Endometrium (tissue), 2 donors: ENCODE data around the gene NKD1.

Source experiments
- FAIRE-seq: peaks from 2 replicates; lab custom pipeline; 2012; peaks lifted over from hg19 to GRCh38; lab: Jason Lieb, UNC
- donor health status: control.
- donor health status: control.

The NKD1 gene

DNA sequence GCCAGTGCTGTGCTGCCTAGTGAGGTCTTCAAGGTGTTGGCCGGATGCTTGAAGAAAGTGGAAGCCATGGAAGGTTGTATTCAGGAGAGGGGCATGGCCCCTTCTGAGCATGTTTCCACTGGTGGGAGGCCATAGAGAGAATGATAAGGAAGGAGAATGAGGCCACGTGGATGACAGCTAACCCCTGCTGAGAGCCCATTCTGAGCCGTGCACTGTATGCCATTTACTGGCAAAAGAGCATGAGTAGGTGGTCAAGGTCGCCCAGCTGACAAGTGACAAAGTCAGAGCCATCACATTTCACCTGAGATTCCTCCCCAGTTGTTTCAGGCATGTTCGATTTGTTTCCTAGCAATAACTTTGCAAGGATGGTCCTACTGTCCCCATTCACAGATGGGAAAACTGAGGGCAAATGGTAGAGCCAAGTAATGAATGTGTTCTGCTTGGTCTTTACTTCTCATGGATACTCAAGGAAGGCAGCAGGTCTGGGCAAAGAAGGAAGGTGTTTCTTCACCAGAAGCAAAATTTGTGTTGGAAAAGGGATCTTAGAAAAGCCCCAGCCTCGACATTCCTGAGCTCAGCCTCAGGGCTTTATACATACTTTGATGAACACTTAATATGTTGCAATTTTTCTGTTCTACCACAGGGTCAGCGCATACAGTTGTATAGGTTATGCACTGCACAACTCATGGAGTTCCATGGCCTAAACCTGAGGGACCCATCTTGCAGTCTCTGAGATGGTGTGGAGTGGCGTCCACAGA, 10.5 kb upstream of the NKD1 start:
- no peak for FAIRE-seq

DNA sequence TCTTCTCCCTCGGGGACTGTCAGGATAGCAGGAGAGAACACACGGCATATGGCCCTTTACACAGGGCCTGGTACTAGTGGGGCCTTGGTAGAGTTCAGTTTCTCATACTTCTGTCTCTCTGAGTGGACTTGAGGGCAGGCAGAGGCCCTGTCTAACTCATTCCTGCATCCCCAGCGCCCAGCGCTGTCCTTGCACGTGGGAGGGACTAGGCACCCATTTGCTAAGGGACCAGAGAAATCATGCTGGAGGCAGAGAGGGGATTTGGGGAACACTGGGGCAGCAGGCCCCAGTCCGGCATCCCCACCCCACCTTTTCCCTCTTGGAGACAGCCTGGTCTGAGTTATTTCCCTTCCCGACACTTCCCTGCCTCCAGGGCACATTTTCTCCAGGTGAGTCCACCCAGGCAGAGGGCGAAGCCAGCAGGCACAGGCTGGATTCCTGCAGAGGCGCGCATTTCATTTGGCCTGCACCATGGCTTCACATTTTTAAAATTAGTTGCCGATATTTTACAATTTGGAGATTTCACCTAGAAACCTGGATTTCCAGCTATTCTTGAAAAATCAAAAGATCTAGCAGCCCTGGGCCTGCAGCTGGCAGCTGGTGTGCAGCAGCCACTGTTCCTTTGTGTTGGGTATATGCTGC, 9.7 kb upstream of the NKD1 start:
- FAIRE-seq, result no peak

DNA sequence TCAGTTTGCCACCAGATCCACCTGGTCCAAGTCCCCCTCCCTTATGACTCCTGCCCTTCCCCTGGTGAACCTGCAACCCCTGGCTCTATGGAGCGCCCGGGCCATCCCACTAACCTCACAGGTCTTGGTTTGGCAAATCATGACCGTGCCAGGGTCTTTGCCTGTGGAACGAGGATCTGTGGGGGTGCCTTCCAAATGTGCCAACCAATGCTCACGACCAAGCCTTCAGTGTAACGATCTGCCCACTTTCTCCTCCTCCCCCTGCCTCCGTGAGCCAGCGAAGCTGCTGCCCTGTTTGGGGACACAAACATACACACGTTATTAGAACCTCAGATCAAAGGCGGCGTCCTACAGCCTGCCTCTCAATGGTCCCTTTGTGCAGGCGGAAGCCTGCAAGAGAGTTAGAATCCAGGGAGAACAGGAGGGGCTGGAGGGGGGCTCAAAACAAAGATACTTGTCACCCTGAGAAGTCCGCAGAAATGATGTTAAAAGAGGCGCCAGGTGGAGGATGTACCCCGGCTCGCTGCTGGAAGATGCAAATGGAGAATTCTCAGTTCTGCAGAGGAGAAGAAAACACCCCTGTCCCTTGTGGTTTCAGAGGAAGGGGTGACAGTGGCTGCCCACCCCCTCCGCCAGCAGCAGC, 9.0 kb upstream of the NKD1 start:
- FAIRE-seq, result no peak

DNA sequence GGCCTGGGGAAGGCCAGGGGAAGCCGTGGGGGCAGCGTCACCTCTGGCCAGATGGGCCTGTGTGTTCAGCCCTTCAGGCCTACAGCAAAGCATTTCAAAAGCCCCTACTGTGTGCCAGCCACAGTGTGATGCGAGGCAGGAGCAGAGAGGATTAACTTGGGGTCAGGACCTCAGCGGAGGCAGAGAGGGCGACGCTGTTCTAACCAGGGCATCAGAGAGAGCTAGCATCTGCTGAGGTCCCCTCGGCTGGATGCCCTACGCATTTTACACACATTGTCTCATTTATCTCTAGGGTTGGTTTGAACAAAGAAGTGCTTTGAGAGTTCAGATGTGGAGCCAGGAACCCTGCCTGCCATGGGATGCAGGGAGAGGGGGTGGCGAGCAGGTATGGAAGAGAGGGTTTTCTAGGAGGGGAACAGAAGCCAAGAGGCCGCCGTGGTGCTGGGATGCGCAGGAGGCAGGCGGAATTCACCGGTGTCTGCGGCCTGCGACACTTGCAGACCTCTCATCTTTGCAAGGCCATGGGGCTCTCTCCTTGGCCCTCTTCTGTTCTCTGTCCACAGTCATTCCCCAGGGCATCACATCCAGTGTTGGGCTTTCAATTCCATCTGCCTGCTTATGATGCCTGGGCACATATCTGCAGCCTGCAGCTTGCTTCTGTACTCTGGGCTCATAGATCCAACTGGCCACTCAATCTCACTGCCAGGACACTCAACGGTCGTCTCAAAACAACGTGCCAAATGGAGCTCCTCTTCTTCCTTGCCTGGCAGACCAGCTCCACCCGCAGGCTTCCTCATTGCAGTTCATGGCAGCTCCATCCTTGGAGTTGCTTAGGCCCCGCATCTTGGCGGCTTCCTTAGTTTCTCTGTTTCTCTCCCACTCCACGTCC, 8.1 kb upstream of the NKD1 start:
- FAIRE-seq, result no peak

DNA sequence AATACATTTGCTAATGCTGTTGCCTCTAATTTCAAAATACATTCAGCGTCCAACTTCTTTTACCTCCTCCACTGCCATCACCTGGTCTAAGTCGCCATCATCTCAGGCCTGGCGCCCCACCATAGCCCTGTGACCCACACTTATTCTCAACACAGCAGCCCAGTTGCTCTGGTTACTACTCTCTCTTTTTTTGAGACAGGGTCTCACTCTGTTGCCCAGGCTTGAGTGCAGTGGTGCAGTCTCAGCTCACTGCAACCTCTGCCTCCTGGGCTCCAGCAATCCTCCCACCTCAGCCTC, 7.5 kb upstream of the NKD1 start:
- FAIRE-seq, result no peak

DNA sequence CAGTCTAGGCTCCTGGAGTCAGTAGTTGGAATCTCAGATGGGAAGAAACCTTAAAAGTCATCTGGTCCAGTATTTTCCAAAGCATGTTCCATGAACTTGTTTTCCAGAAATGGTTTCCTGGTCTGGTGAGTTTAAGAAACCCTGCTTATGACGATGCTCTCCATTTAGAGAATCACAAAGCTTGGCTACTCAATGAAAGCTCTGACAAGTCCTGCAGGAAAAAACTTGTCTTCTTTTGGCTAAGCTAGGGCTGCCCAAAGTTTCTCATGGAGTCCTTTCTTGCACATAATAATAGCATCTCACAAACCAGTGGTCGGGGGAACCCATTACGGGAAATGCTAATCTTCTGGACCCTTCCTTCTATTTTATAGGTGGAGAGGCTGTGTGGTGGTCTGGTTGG, 5.5 kb upstream of the NKD1 start:
- FAIRE-seq, result no peak

DNA sequence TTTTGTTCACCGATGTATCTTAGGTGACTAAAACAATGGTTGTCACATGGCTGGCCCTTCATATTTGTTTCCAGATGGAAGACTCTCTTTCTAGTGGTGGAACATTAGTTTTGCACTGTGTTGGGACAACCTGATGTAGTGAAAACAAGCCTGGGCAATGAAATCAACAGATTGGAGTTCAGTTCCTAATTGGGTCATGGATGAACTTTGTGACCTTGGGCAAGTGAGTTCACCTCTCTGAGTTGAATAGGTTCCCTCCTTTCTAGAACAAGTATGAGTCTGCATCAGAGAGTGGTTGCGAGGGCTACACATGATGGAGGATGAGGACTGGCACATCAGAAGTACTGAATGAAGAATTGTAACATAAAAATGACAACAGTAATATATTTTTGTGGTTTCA, 2.1 kb upstream of the NKD1 start:
- FAIRE-seq, result no peak

DNA sequence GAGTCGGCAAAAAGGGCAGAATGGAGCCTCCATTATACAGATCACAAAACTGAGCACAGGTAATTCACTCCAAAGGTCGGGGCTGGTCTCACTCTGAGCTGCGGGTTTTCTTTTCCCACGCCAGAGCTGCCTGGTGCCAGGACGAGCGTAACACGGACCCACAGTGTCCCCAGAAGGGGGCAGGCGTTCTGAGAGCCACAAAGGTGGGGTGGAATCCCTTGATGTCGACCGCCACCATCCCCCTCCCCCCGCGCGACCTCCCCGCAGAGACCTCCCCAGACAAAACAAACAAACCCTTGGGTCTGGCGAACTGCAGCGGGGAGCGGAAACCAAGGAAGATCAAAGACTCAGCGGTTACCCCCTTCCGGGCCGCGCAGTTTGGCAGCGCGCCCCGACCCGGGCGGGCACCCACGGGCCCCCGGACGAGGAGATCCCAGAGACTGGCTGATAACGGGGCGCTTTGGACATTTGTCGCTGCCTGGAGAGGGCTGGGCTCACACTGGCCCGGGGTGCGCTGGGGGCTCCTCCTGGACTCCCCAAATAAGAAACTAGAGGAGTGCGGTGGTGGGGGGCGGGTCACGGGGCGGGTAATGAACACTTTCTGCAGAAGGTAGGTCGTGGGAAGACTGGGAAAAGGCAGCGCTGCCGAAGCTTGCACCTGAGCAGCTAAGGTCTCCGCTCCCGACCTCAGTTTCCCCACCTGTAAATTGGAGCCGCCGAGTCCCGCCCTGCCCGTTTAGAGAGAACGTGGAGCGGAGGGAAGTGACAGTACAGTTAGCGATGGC, 664 bp upstream of the NKD1 start:
- FAIRE-seq, result no peak

DNA sequence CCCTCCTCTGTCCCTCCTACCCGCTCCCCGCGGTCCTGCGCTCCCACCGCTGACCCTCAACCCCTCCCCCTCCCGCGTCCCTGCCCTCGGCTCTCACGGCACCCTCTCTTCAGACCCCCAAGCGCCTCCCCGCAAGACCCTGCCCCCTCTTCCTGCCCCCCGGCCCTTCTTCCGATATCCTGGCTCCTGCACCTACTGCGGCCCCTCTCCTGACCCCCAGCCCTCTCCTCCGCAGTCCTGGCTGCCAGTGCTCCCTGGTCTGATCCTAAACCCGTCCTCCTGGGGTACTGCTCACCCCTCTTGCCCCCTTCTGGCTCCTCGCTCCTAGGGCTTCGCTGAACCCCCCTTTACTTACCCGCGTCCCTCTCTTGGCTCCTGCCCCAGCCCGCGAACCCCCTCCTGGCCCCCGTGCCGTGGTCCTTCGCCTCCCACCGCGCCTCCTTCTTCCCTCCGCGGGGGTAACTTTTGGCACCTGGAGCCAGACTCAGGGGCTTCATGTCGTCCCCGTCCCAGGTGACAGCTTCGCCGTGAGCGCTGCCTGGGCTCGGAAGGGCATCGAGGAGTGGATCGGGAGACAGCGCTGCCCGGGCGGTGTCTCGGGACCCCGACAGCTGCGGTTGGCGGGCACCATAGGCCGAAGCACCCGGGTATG, 839 bp downstream of the NKD1 start:
- no peak for FAIRE-seq

DNA sequence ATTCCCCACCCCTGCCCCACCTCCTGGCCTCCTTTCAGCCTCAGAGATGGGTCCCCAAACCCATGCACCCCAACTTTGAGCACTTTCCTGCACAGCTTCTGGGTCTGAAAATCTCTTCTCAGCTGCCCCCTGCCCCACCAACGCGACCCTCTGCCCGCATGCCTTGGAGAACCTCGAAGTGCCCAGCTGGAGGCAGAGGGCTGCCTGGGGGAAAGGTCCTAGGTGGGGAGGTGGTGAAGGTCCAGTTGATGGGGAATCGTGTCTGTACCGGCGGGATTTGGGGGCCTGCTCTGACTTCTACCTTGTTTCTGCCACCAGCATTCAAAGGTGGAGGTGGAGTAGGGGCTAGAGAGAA, 1.3 kb downstream of the NKD1 start:
- no peak for FAIRE-seq

DNA sequence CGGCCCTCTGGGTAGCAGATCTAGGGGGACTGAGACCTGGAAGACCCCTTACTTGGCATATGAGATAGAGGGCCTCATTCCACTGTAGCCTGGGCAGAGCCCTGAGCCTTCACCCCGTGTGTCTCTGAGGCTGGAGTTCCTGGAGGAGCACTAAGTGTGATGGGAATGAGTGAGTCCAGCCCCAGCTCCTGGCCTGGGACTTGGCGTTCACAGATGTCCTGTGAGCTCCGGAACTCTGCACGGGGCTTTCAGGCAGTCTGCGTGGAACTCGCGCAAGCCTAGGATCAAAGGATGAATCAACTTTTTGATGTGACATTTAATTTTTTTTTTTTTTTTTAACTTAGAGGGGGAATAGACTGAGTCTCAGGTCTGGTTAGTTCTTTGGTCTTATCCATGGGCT, 1.8 kb downstream of the NKD1 start:
- no peak for FAIRE-seq

DNA sequence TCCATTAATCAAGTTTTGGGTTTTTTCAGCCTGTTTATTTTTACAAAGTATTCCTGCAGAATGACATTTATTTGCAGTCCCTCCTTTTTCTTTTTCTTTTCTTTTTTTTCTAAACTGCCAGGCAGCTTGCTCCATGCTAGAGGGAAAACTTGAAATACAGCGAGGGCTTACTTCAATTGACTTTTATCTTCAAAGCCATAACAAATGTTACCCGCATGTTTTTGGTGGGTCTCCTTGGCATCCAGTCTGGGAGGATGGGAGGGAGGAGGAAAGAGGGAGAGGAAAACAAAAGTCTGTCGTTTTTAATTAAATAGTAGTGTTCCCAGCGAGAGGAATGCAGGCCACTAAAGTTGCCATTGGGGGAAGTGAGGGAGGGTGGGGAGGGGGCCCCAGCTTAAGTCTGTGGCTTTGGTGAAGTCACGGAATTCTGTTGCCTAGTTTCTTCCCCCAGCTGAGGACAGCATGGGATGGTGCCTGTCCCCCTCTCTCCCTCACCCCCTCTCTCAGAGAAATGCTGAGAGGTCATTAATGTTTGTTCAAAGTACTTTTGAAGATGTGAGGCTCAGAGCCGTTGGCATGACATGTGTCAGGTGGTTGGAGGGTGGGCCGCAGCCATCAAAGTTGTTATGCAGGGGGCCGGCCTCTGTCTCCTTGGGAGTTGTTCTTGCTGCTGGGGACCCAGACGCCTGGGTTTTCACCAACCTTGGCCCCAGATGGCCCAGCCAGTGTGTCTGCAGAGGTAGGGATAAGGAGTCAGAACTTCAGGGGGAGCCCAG, 2.9 kb downstream of the NKD1 start:
- FAIRE-seq, result no peak

DNA sequence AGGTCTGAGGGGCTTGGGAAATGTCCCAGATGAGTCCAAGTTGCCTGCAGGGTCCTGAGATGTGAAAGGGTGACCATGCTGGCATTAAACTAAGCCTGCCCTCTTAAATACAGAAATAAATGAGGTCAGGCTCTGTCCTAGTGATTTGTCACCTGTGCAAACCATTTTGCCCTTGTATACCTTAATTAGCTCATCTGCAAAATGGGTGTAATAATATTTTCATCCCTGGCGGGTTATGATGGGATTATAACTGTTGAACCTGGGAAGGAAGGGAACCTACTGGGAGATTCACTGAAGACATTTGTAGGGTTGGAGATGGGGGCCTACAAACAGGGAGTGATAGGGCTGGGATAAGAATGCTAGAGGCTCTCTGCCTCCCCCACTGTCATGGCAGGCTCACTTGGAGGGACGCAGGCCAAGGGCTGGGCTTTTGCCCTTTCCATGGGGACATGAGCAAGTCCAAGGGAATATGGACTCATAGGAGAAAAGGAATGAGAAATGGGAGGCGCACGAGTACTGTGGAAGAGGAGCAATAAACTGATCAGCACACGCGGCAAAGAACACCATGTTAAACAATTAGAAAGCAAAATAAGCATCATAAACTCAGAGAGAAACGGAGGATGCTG, 4.4 kb downstream of the NKD1 start:
- no peak for FAIRE-seq

DNA sequence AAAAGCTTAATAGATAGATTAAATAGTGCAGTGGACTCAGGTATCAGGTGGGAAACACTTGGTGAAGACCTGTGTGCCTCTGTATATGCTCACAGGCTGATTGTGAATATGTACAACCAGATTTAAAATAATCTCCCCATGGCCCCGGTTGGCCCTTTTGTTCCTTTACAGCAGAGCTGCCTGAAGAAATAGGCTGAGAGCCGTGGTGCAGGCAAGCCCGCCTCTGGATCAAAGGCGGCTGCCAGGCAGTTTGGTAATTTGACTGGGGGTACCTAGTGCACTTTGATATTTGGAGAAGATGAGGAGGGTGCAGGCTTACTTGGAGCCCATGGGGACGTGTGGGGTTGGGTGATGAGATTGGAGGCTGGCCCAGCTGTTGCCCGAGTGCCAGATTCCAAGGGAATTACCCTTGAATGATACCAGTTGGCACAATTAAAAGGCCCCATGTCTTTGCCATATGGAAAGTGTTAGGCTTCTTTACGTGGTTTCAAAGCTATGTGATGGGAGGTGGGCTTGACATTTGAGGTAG, 5.0 kb downstream of the NKD1 start:
- FAIRE-seq, result no peak

DNA sequence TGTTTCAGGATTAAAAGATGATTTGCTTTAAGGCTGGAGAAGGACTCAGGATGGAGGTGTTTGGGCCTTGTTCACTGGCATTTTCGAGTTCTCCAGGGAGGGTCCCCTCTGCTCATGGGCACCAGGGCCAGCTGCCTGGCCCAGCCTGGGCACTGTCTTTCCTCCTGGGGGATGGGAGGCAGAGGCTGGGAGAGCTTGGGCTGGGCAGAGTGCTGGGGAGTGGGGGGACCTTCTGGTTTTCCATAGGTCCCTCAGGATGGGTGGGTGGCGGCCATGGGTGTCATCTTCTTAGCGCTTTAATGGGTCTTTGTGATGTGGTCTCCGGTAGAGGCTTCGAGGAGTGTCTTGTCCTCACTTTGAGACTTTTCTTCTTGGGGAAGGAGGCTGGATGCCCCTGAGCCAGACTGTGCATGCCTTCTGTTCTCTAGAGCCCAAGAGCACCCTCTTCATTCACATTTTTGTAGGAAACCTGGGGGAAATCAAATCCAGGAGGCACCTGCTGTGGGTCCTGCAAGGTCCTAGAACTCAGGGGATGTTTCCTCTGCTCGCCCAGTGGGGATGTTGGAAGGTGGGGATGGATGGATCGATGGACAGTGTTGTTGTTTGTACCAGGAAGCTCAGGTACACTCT, 5.7 kb downstream of the NKD1 start:
- FAIRE-seq, result no peak

DNA sequence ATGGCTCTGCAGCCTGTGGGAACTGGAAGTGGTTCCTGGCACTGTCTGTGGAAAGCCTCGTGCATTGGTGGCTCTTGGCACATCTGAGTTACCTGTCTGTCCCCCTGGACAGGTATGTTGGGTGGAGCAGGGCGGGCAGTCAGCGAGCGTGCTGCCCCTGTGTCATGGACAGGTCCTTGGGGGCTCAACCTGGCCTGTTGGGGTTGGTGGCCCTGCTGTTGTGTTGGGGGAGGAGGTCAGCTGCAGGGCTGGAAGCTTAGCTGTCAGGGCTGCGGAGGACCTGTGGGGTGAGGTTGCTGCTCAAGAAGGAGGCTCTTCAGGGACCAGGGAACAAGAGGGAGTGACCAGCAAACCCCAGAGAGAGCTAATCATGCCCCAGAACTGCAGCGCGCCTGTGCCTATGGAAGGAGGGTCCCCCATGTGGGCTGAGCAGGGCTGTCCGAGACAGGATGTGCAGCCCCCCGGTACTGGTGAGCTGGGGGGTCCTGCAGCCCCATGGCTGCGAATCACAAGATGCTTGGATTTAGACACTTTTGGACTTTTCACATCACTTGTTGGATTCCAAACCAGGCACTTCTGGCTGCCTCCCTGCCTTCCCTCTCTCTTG, 7.2 kb downstream of the NKD1 start:
- no peak for FAIRE-seq

DNA sequence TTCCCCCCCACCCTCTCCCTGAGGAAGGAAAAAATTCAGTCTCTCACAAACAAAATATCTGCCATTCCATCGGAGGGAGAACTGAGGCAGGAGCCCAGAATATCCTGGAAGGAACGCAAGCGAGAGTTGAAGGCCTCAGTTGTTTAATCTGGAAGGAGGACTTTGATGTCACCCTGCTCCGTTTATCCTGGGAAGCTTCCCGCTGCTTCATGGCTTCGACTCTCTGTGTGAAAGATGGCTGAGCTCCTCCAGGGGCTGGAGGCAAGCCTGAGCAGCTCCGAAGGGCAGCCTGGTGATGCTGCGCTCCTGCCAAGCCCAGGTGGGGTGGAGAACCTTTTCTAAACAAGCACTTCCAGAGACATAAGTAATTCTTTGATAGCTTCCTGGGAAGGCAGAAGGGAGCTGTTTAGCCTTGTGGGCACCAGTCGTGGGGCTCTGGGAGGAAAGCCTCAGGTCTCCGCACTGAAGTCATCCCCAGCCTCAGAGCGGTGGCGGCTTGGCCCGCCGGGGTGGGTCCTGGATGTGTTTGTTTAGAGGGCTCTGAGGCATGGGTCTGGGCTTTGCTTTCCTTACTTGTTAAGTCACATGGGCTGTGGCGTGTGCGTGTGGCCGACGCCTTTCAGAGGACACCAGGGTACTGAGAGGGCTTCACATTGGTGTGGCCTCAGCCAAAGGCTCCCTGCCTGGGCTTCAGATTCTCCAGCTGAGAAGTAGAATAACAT, 7.9 kb downstream of the NKD1 start:
- FAIRE-seq, result no peak

DNA sequence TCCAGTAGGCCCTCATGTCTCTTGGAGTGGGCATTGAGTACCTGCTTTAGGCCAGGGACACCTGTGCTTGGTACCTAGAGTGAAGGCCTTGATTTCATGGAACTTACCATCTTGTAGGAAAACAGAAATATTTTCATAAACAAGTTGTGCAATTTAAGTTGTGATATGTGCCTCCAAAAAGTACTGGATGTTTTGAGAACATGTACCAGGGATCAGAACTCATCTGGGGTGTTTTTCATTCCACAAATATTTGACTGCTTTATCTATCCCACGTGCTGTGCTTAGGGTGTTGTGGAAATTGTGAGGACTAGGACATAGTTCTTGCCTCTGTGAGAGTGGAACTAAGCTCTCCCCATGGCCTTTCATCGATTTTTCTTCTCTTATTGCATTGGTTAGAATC, 8.8 kb downstream of the NKD1 start:
- no peak for FAIRE-seq
